Measurements from ENCODE around the gene DISP3. TPM values are rescaled to one million over a fixed set of nuclear protein-coding genes. Genes with fewer than 3 reads are reported as not detected.

Gene DISP3
- polyA plus RNA-seq, 1 experiment, result 0.02 TPM

GRCh38 chr1:11493972-11494655 is 15.2 kb downstream of the DISP3 start:
- no peak for TF ChIP-seq CTCF (IDR thresholded peaks at IDR 0.05; ENCODE audit: low read depth, low read length)
- H3K27me3 ChIP-seq (ENCODE audit: control insufficient read depth, insufficient read depth, low read length), result no peaks in the 10 kb centered on the region
- H3K9me3 ChIP-seq (ENCODE audit: control insufficient read depth, insufficient read depth, low read length), result no peaks in the 10 kb centered on the region
- ChIA-PET POLR2A (no interaction called here), CTCF (no interaction called here)
- H3K27ac ChIP-seq (ENCODE audit: low read depth, low read length), result no peak overlapping the region
- no peak overlapping the region for H3K4me3 ChIP-seq (ENCODE audit: low read depth, low read length)
- no peak for DNase-seq (ENCODE audit: low read depth, low spot score)

- Histone ChIP-seq H3K27ac (ENCODE audit: low read depth, low read length) (no peak overlapping the region), H3K27me3 (ENCODE audit: control insufficient read depth, insufficient read depth, low read length) (no peaks in the 10 kb centered on the region), H3K4me3 (ENCODE audit: low read depth, low read length) (no peak overlapping the region), H3K9me3 (ENCODE audit: control insufficient read depth, insufficient read depth, low read length) (no peaks in the 10 kb centered on the region)
- ChIA-PET CTCF (no interaction called here), POLR2A (no interaction called here)
- TF ChIP-seq CTCF (IDR thresholded peaks at IDR 0.05; ENCODE audit: low read depth, low read length), result no peak
- DNase-seq (ENCODE audit: low read depth, low spot score), result no peak
Measured at GRCh38 chr1:11494771-11495170, 15.8 kb downstream of the DISP3 start.

GRCh38 chr1:11495579-11495978 is 16.6 kb downstream of the DISP3 start:
- Histone ChIP-seq H3K9me3 (ENCODE audit: control insufficient read depth, insufficient read depth, low read length) (no peaks in the 10 kb centered on the region), H3K27me3 (ENCODE audit: control insufficient read depth, insufficient read depth, low read length) (no peaks in the 10 kb centered on the region), H3K4me3 (ENCODE audit: low read depth, low read length) (no peak overlapping the region), H3K27ac (ENCODE audit: low read depth, low read length) (no peak overlapping the region)
- CTCF ChIA-PET, result no interaction called here
- POLR2A ChIA-PET, result no interaction called here
- no peak for DNase-seq (ENCODE audit: low read depth, low spot score)
- TF ChIP-seq CTCF (IDR thresholded peaks at IDR 0.05; ENCODE audit: low read depth, low read length), result no peak

GRCh38 chr1:11496551-11497080 is 17.7 kb downstream of the DISP3 start:
- Histone ChIP-seq H3K9me3 (ENCODE audit: control insufficient read depth, insufficient read depth, low read length) (peaks cover 8% of the 10 kb centered on the region), H3K27me3 (ENCODE audit: control insufficient read depth, insufficient read depth, low read length) (peaks cover 3% of the 10 kb centered on the region), H3K4me3 (ENCODE audit: low read depth, low read length) (no peak overlapping the region), H3K27ac (ENCODE audit: low read depth, low read length) (no peak overlapping the region)
- POLR2A ChIA-PET, result no interaction called here
- DNase-seq (ENCODE audit: low read depth, low spot score), result no peak
- TF ChIP-seq CTCF (IDR thresholded peaks at IDR 0.05; ENCODE audit: low read depth, low read length), result no peak
- CTCF ChIA-PET, result no interaction called here

- POLR2A ChIA-PET, result no interaction called here
- H3K9me3 ChIP-seq (ENCODE audit: control insufficient read depth, insufficient read depth, low read length), result peaks cover 14% of the 10 kb centered on the region
- no peak overlapping the region for H3K4me3 ChIP-seq (ENCODE audit: low read depth, low read length)
- TF ChIP-seq CTCF (IDR thresholded peaks at IDR 0.05; ENCODE audit: low read depth, low read length), result no peak
- CTCF ChIA-PET, result no interaction called here
- no peak overlapping the region for H3K27ac ChIP-seq (ENCODE audit: low read depth, low read length)
- H3K27me3 ChIP-seq (ENCODE audit: control insufficient read depth, insufficient read depth, low read length), result peaks cover 3% of the 10 kb centered on the region
- no peak for DNase-seq (ENCODE audit: low read depth, low spot score)
Measured at GRCh38 chr1:11498956-11499594, 20.1 kb downstream of the DISP3 start.

All from AG04450 (cell line).